ENCODE results near the gene MYT1. TPM values are rescaled to one million over a fixed set of nuclear protein-coding genes. Genes with fewer than 3 reads are reported as not detected.

The MYT1 gene
- total RNA-seq, 1 donor from 2014 or later: 0.34 TPM

GRCh38 chr20:64238115-64238825 lies 74.0 kb downstream of the MYT1 start:
- Mint-ChIP-seq H3K9me3 (no peaks in the 10 kb centered on the region), H3K36me3 (no peaks in the 10 kb centered on the region), H3K4me1 (no peaks in the 10 kb centered on the region), H3K27ac (no peak overlapping the region), H3K27me3 (ENCODE audit: low read depth) (peaks cover 24% of the 10 kb centered on the region), H3K4me3 (no peak overlapping the region)
- TF ChIP-seq CTCF (IDR thresholded peaks at IDR 0.05; ENCODE audit: unreplicated experiment): no peak
- no peak for DNase-seq (ENCODE audit: low spot score in 2 of 2, unreplicated experiment in 2 of 2)

DNA sequence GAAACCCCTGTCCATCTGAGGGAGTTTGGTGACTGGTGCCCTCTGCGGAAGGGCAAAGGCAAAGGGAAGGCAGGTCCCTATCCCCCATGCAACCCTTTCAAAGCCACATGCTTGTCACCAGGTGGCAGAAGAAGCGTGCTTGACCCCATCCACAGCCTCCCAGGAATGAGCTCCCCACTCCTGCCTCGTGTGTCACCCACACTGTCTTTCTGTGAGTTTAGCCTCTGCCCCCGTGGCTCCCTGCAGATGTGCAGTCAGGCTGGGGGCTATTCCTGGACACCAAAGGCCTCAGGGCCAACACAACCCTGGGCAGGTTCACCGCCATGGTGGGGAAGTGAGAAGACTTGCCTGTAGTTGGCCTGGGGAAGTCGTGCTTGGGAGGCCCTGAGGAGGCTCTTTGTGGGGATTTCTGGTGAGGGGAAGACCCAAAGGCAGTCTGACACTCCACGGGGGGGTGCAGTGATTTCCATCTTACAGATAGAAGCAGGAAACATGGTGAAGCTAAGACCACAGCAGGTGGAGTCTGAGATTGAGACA lies 74.7 kb downstream of the MYT1 start:
- TF ChIP-seq CTCF (IDR thresholded peaks at IDR 0.05; ENCODE audit: unreplicated experiment): no peak
- peaks cover 28% of the 10 kb centered on the region for H3K27me3 Mint-ChIP-seq (ENCODE audit: low read depth)
- H3K36me3 Mint-ChIP-seq: no peaks in the 10 kb centered on the region
- H3K27ac Mint-ChIP-seq: no peak overlapping the region
- no peak overlapping the region for H3K4me3 Mint-ChIP-seq
- H3K9me3 Mint-ChIP-seq: no peaks in the 10 kb centered on the region
- no peaks in the 10 kb centered on the region for H3K4me1 Mint-ChIP-seq
- DNase-seq (ENCODE audit: low spot score in 2 of 2, unreplicated experiment in 2 of 2): no peak

DNA sequence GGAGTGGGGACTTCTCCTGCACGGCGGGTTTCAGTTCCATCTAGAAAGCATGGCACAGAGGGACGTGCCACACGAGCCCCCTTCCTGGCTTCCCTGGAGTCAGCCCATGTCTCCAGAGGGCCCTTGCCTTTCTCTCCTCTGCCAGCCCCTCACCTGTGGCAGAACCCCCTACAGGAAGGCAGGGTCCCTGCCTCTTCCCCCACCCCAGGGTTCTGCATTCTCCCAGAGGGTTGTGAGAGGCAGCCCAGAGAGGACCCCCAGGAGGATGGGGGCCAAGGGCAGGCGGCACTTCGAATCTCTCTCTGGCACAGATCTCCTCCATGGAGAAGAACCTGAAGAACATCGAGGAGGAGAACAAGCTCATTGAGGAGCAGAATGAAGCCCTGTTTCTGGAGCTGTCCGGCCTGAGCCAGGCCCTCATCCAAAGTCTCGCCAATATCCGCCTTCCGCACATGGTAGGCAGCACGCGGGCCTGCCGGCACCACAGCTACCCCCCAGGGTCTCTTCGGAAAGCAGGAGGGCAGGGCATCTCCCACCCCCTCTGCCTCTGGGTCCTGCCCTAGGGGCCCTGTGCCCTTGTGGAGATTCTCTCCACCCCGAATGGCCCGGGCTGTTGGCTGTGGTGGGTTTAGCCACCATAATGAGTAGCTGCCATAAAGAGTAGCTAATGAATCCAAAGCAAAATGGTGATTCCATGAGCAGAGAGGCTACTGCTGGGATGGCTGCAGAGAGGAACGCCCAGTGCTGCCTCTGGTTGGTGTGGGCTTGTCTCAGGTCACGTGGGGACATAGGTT lies 75.4 kb downstream of the MYT1 start:
- Mint-ChIP-seq H3K4me1 (no peaks in the 10 kb centered on the region), H3K27ac (no peak overlapping the region), H3K27me3 (ENCODE audit: low read depth) (peaks cover 35% of the 10 kb centered on the region), H3K9me3 (no peaks in the 10 kb centered on the region), H3K4me3 (no peak overlapping the region), H3K36me3 (no peaks in the 10 kb centered on the region)
- no peak for TF ChIP-seq CTCF (IDR thresholded peaks at IDR 0.05; ENCODE audit: unreplicated experiment)
- no peak for DNase-seq (ENCODE audit: low spot score in 2 of 2, unreplicated experiment in 2 of 2)

- no peak for DNase-seq (ENCODE audit: low spot score in 2 of 2, unreplicated experiment in 2 of 2)
- peaks cover 38% of the 10 kb centered on the region for H3K27me3 Mint-ChIP-seq (ENCODE audit: low read depth)
- TF ChIP-seq CTCF (IDR thresholded peaks at IDR 0.05; ENCODE audit: unreplicated experiment): no peak
- no peak overlapping the region for H3K27ac Mint-ChIP-seq
- no peaks in the 10 kb centered on the region for H3K4me1 Mint-ChIP-seq
- H3K4me3 Mint-ChIP-seq: no peak overlapping the region
- no peaks in the 10 kb centered on the region for H3K36me3 Mint-ChIP-seq
- H3K9me3 Mint-ChIP-seq: no peaks in the 10 kb centered on the region
Measured at GRCh38 chr20:64240243-64241015, 76.2 kb downstream of the MYT1 start.

DNA sequence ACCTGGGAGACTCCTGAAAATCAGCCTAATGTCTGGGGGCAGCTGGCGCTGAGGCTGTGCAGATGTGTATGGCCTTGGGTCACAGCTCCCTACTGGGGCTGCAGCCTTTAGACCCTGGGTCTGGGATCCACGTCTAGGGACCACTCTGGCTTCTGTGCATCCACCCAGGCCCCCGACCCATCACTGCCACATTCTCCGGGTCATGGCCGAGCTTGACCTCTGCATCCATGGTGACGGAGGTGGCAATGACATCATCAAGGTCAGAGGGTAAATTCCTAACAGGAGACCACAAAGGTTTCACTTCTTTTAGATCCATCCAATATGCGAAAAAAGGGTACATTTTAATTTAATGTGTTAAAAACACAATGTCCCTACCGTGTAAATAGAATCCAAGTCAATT lies 76.8 kb downstream of the MYT1 start:
- TF ChIP-seq CTCF (IDR thresholded peaks at IDR 0.05; ENCODE audit: unreplicated experiment): no peak
- no peak overlapping the region for H3K27ac Mint-ChIP-seq

More for the DNA sequence above, 76.8 kb downstream of the MYT1 start:
- Mint-ChIP-seq H3K36me3 (no peaks in the 10 kb centered on the region), H3K27me3 (ENCODE audit: low read depth) (peaks cover 44% of the 10 kb centered on the region), H3K9me3 (no peaks in the 10 kb centered on the region), H3K4me3 (no peak overlapping the region), H3K4me1 (no peaks in the 10 kb centered on the region)
- DNase-seq (ENCODE audit: low spot score in 2 of 2, unreplicated experiment in 2 of 2): no peak
